Suprapubic skin (tissue), 4 donors: ENCODE measurements around the gene C1orf52. TPM values are rescaled to one million over a fixed set of nuclear protein-coding genes. Genes with fewer than 3 reads are reported as not detected.
A peak's percentile ranks its signal among the peaks of the same experiment; 100 is the strongest.

Experiments used
- DNase-seq, 2 donors: peaks; one replicate each; pipeline ENCODE4 v3.0.0-alpha.2; 2019; ENCODE audit warnings: low spot score in 2 of 2
- H3K27ac ChIP-seq: fragments of 200-600 bp; sonication (generic); one replicate; pipeline ENCODE4 v1.5.1; 2019
- H3K27me3 ChIP-seq: fragments of 200-600 bp; sonication (generic); one replicate; pipeline ENCODE4 v1.5.1; 2019
- H3K36me3 ChIP-seq: fragments of 200-600 bp; sonication (generic); one replicate; pipeline ENCODE4 v1.5.1; 2019
- H3K4me1 ChIP-seq: fragments of 200-600 bp; sonication (generic); one replicate; pipeline ENCODE4 v1.5.1; 2019
- H3K4me3 ChIP-seq: fragments of 200-600 bp; sonication (generic); one replicate; pipeline ENCODE4 v1.5.1; 2019; ENCODE audit warnings: mild to moderate bottlenecking
- H3K9me3 ChIP-seq: fragments of 200-600 bp; sonication (generic); one replicate; pipeline ENCODE4 v1.5.1; 2019
- CTCF ChIP-seq, 2 donors: fragments of 200-600 bp in 1 of 2; fragments of 450-650 bp in 1 of 2; sonication (generic) in 1 of 2; IDR thresholded peaks; one replicate each; pipeline ENCODE4 v1.5.1; 2016 to 2019; ENCODE audit warnings: antibody characterized with exemption in 2 of 2, mild to moderate bottlenecking in 1 of 2, moderate library complexity in 1 of 2
- EP300 ChIP-seq: sonication (generic); formaldehyde crosslinking; IDR thresholded peaks from one replicate; pipeline ENCODE4 v1.6.1; 2017; ENCODE audit warnings: antibody characterized with exemption
- POLR2A ChIP-seq, 2 donors: fragments of 450-650 bp; IDR thresholded peaks; one replicate each; pipeline ENCODE4 v1.6.1; 2017; ENCODE audit warnings: antibody characterized with exemption in 2 of 2, mild to moderate bottlenecking in 2 of 2, moderate library complexity in 2 of 2
- POLR2AphosphoS5 ChIP-seq, 3 donors: sonication (generic); formaldehyde crosslinking; IDR thresholded peaks; one replicate each; pipeline ENCODE4 v1.6.1; 2017; ENCODE audit warnings: antibody characterized with exemption in 3 of 3
- WGBS: methylation state at CpG from one replicate; pipeline ENCODE4 v1.1.5; 2018; 5-methylcytosine and 5-hydroxymethylcytosine counted together
- total RNA-seq, 4 donors: library from RNA; depleted of rRNA; stranded (reverse); fragments of >200 nt; gene quantifications; one replicate each; pipeline ENCODE4 v1.1.0, GENCODE V29; 2016

Gene C1orf52
- total RNA-seq, 4 donors from 2014 or later: 13.9 to 33.3 (median 18.3) TPM

GRCh38 chr1:85229574-85230097 lies 29.8 kb downstream of the C1orf52 start:
- no peak for DNase-seq
- Histone ChIP-seq H3K4me3 (no peak overlapping the region), H3K4me1 (peaks cover 15% of the 10 kb centered on the region), H3K9me3 (no peaks in the 10 kb centered on the region), H3K27ac (peak overlapping the region; percentile 40), H3K36me3 (no peaks in the 10 kb centered on the region), H3K27me3 (no peaks in the 10 kb centered on the region)
- WGBS: 63% methylated on average over 6 of the region's 6 CpGs
- TF ChIP-seq CTCF (IDR thresholded peaks at IDR 0.05) (no peak), POLR2AphosphoS5 (IDR thresholded peaks at IDR 0.05) (no peak), EP300 (no peak), POLR2A (IDR thresholded peaks at IDR 0.05) (no peak)

GRCh38 chr1:85228972-85229371 lies 30.5 kb downstream of the C1orf52 start:
- peaks cover 16% of the 10 kb centered on the region for H3K4me1 ChIP-seq
- DNase-seq: no peak
- no peak overlapping the region for H3K4me3 ChIP-seq
- no peak overlapping the region for H3K27ac ChIP-seq
- 32% methylated on average over 1 of the region's 1 CpG for WGBS
- no peak for TF ChIP-seq POLR2AphosphoS5 (IDR thresholded peaks at IDR 0.05)
- no peak for TF ChIP-seq CTCF (IDR thresholded peaks at IDR 0.05)
- no peak for TF ChIP-seq POLR2A (IDR thresholded peaks at IDR 0.05)
- no peak for TF ChIP-seq EP300
- no peaks in the 10 kb centered on the region for H3K36me3 ChIP-seq
- H3K9me3 ChIP-seq: no peaks in the 10 kb centered on the region
- no peaks in the 10 kb centered on the region for H3K27me3 ChIP-seq

- peaks cover 16% of the 10 kb centered on the region for H3K4me1 ChIP-seq
- H3K4me3 ChIP-seq: no peak overlapping the region
- no peaks in the 10 kb centered on the region for H3K9me3 ChIP-seq
- no peak for TF ChIP-seq POLR2AphosphoS5 (IDR thresholded peaks at IDR 0.05)
- TF ChIP-seq EP300: no peak
- no peaks in the 10 kb centered on the region for H3K27me3 ChIP-seq
- WGBS: 42% methylated on average over 5 of the region's 5 CpGs
- DNase-seq: no peak
- no peaks in the 10 kb centered on the region for H3K36me3 ChIP-seq
- peak overlapping the region; percentile 7 for H3K27ac ChIP-seq
Measured at GRCh38 chr1:85225624-85226380, 33.7 kb downstream of the C1orf52 start.

GRCh38 chr1:85224734-85225623 lies 34.5 kb downstream of the C1orf52 start:
- no peak for DNase-seq
- no peaks in the 10 kb centered on the region for H3K9me3 ChIP-seq

GRCh38 chr1:85224295-85224694 lies 35.2 kb downstream of the C1orf52 start:
- H3K4me3 ChIP-seq: no peak overlapping the region
- H3K36me3 ChIP-seq: no peaks in the 10 kb centered on the region
- no peak overlapping the region for H3K27ac ChIP-seq
- no peaks in the 10 kb centered on the region for H3K9me3 ChIP-seq
- no peaks in the 10 kb centered on the region for H3K27me3 ChIP-seq
- no peak for TF ChIP-seq CTCF (IDR thresholded peaks at IDR 0.05)
- TF ChIP-seq POLR2AphosphoS5 (IDR thresholded peaks at IDR 0.05): no peak
- no peak for TF ChIP-seq EP300
- no peak for TF ChIP-seq POLR2A (IDR thresholded peaks at IDR 0.05)
- DNase-seq: no peak
- H3K4me1 ChIP-seq: peaks cover 16% of the 10 kb centered on the region

More at GRCh38 chr1:85224734-85225623, 34.5 kb downstream of the C1orf52 start:
- TF ChIP-seq EP300 (no peak), POLR2A (IDR thresholded peaks at IDR 0.05) (no peak), CTCF (IDR thresholded peaks at IDR 0.05) (no peak), POLR2AphosphoS5 (IDR thresholded peaks at IDR 0.05) (no peak)
- Histone ChIP-seq H3K27me3 (no peaks in the 10 kb centered on the region), H3K4me3 (no peak overlapping the region), H3K4me1 (peaks cover 16% of the 10 kb centered on the region), H3K36me3 (no peaks in the 10 kb centered on the region), H3K27ac (no peak overlapping the region)
- 48% methylated on average over 3 of the region's 3 CpGs for WGBS
